ENCODE measurements around the gene PRDM15.
A peak's percentile ranks its signal among the peaks of the same experiment; 100 is the strongest.

GRCh38 chr21:41895643-41896493 lies 16.7 kb upstream of the PRDM15 start:
- TF ChIP-seq CTCF (conservative IDR thresholded peaks at IDR 0.05; ENCODE audit: low read length) (peak; percentile 53), EZH2phosphoT487 (IDR thresholded peaks at IDR 0.05; ENCODE audit: borderline replicate concordance, low read depth, low read length) (no peak)
